OCI-LY1 (cell line): ENCODE measurements around the gene CERS6.

Experiments
- H2AFZ ChIP-seq: fragments of 200-600 bp; sonication (generic), shearing (Covaris generic); 2 replicates; pipeline ENCODE4 v1.6.0; 2014; ENCODE audit warnings: antibody characterized with exemption, mild to moderate bottlenecking, low read length
- H3F3A ChIP-seq: fragments of 200-600 bp; sonication (generic), shearing (Covaris generic); 2 replicates; pipeline ENCODE4 v1.6.0; 2014; ENCODE audit warnings: mild to moderate bottlenecking, antibody characterized with exemption, low read length, moderate library complexity; ENCODE audit not compliant: insufficient read depth
- H3K27ac ChIP-seq: fragments of 200-600 bp; sonication (generic); 2 replicates; pipeline ENCODE4 v1.5.1; 2014; ENCODE audit warnings: low read length, mixed run types, mild to moderate bottlenecking, low read depth; ENCODE audit not compliant: poor library complexity, severe bottlenecking
- H3K27me3 ChIP-seq: fragments of 200-600 bp; sonication (generic); 2 replicates; pipeline ENCODE4 v1.6.0; 2014; ENCODE audit warnings: antibody characterized with exemption, mild to moderate bottlenecking, low read length, moderate library complexity; ENCODE audit not compliant: insufficient read depth
- H3K36me3 ChIP-seq: fragments of 200-600 bp; sonication (generic); 2 replicates; pipeline ENCODE4 v1.6.1; 2014; ENCODE audit warnings: mild to moderate bottlenecking, antibody characterized with exemption, low read length, moderate library complexity, mixed read lengths; ENCODE audit not compliant: insufficient read depth
- H3K4me1 ChIP-seq: fragments of 200-600 bp; sonication (generic); 2 replicates; pipeline ENCODE4 v1.5.1; 2014; ENCODE audit warnings: mild to moderate bottlenecking, low read length, moderate library complexity; ENCODE audit not compliant: insufficient read depth, severe bottlenecking
- H3K4me2 ChIP-seq: fragments of 200-600 bp; sonication (generic), shearing (Covaris generic); 2 replicates; pipeline ENCODE4 v1.6.1; 2014; ENCODE audit warnings: low read length
- H3K4me3 ChIP-seq: fragments of 200-600 bp; sonication (generic); 2 replicates; pipeline ENCODE4 v1.5.1; 2014; ENCODE audit warnings: low read length, low read depth, mild to moderate bottlenecking, mixed read lengths; ENCODE audit not compliant: poor library complexity, severe bottlenecking
- H3K79me2 ChIP-seq: fragments of 200-600 bp; shearing (Covaris generic); 2 replicates; pipeline ENCODE4 v1.6.1; 2016; ENCODE audit warnings: mixed run types, low read length, mixed read lengths; ENCODE audit not compliant: insufficient read depth
- H3K9ac ChIP-seq: fragments of 200-600 bp; sonication (generic), shearing (Covaris generic); 2 replicates; pipeline ENCODE4 v1.6.1; 2014; ENCODE audit warnings: mild to moderate bottlenecking, low read length, mixed read lengths
- H3K9me2 ChIP-seq: fragments of 200-600 bp; sonication (generic), shearing (Covaris generic); 2 replicates; pipeline ENCODE4 v1.6.1; 2014; ENCODE audit warnings: low read depth, mild to moderate bottlenecking, low read length, mixed read lengths
- H3K9me3 ChIP-seq: fragments of 200-600 bp; shearing (Covaris generic); 2 replicates; pipeline ENCODE4 v1.6.1; 2014; ENCODE audit warnings: low read length, mixed read lengths
- H4K20me1 ChIP-seq: fragments of 200-600 bp; sonication (generic), shearing (Covaris generic); 2 replicates; pipeline ENCODE4 v1.6.0; 2016; ENCODE audit warnings: mild to moderate bottlenecking, low read length; ENCODE audit not compliant: insufficient read depth
- CTCF ChIP-seq: fragments of 200-600 bp; sonication (generic), shearing (Covaris generic); IDR thresholded peaks from 2 replicates; pipeline ENCODE4 v1.5.1; 2017; ENCODE audit warnings: mild to moderate bottlenecking, antibody characterized with exemption, low read length, moderate library complexity, mixed read lengths
- EZH2 ChIP-seq: fragments of 200-600 bp; sonication (generic), shearing (Covaris generic); IDR thresholded peaks from 2 replicates; pipeline ENCODE4 v1.8.0; 2017; ENCODE audit warnings: borderline replicate concordance, mixed run types, mild to moderate bottlenecking, antibody characterized with exemption, low read length, moderate library complexity, mixed read lengths

The CERS6 gene

GRCh38 chr2:168593713-168594112, 137.6 kb downstream of the CERS6 start:
- H3K9ac ChIP-seq: no peak overlapping the region
- no peaks in the 10 kb centered on the region for H3K4me1 ChIP-seq
- H3K36me3 ChIP-seq: no peaks in the 10 kb centered on the region
- no peak overlapping the region for H2AFZ ChIP-seq
- no peaks in the 10 kb centered on the region for H4K20me1 ChIP-seq
- no peak overlapping the region for H3K4me2 ChIP-seq
- H3K9me3 ChIP-seq: no peaks in the 10 kb centered on the region
- TF ChIP-seq EZH2: no peak
- TF ChIP-seq CTCF: no peak
- no peaks in the 10 kb centered on the region for H3F3A ChIP-seq
- no peaks in the 10 kb centered on the region for H3K27me3 ChIP-seq
- H3K27ac ChIP-seq: no peak overlapping the region
- no peaks in the 10 kb centered on the region for H3K79me2 ChIP-seq
- H3K9me2 ChIP-seq: no peaks in the 10 kb centered on the region
- H3K4me3 ChIP-seq: no peak overlapping the region

GRCh38 chr2:168594778-168595177, 138.7 kb downstream of the CERS6 start:
- H3K4me1 ChIP-seq: no peaks in the 10 kb centered on the region

GRCh38 chr2:168596881-168597655, 141.0 kb downstream of the CERS6 start:
- no peak overlapping the region for H3K27ac ChIP-seq
- H3K9me3 ChIP-seq: no peaks in the 10 kb centered on the region
- no peaks in the 10 kb centered on the region for H3F3A ChIP-seq
- no peak overlapping the region for H3K4me3 ChIP-seq
- no peak overlapping the region for H3K4me2 ChIP-seq
- no peaks in the 10 kb centered on the region for H4K20me1 ChIP-seq
- H3K27me3 ChIP-seq: no peaks in the 10 kb centered on the region
- H3K4me1 ChIP-seq: no peaks in the 10 kb centered on the region
- no peak for TF ChIP-seq CTCF
- no peaks in the 10 kb centered on the region for H3K79me2 ChIP-seq
- H3K9ac ChIP-seq: no peak overlapping the region
- H3K36me3 ChIP-seq: no peaks in the 10 kb centered on the region
- H3K9me2 ChIP-seq: no peaks in the 10 kb centered on the region
- H2AFZ ChIP-seq: no peak overlapping the region

More at GRCh38 chr2:168594778-168595177, 138.7 kb downstream of the CERS6 start:
- Histone ChIP-seq H3F3A (no peaks in the 10 kb centered on the region), H2AFZ (no peak overlapping the region), H3K9me3 (no peaks in the 10 kb centered on the region), H3K9me2 (no peaks in the 10 kb centered on the region), H3K36me3 (no peaks in the 10 kb centered on the region), H3K4me3 (no peak overlapping the region), H3K27ac (no peak overlapping the region), H3K79me2 (no peaks in the 10 kb centered on the region), H3K27me3 (no peaks in the 10 kb centered on the region), H3K9ac (no peak overlapping the region), H4K20me1 (no peaks in the 10 kb centered on the region), H3K4me2 (no peak overlapping the region)
- TF ChIP-seq EZH2: no peak
- no peak for TF ChIP-seq CTCF
